ENCODE measurements around the gene CCR5AS.

DNA sequence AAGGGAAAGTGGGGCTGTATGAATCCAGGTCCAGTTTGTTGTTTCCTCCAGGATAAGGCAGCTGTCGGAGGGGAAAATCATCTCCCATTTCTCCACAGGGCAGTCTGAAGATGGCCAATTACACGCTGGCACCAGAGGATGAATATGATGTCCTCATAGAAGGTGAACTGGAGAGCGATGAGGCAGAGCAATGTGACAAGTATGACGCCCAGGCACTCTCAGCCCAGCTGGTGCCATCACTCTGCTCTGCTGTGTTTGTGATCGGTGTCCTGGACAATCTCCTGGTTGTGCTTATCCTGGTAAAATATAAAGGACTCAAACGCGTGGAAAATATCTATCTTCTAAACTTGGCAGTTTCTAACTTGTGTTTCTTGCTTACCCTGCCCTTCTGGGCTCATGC is 1.1 kb upstream of the CCR5AS start:
- TF ChIP-seq, protein P1, sequence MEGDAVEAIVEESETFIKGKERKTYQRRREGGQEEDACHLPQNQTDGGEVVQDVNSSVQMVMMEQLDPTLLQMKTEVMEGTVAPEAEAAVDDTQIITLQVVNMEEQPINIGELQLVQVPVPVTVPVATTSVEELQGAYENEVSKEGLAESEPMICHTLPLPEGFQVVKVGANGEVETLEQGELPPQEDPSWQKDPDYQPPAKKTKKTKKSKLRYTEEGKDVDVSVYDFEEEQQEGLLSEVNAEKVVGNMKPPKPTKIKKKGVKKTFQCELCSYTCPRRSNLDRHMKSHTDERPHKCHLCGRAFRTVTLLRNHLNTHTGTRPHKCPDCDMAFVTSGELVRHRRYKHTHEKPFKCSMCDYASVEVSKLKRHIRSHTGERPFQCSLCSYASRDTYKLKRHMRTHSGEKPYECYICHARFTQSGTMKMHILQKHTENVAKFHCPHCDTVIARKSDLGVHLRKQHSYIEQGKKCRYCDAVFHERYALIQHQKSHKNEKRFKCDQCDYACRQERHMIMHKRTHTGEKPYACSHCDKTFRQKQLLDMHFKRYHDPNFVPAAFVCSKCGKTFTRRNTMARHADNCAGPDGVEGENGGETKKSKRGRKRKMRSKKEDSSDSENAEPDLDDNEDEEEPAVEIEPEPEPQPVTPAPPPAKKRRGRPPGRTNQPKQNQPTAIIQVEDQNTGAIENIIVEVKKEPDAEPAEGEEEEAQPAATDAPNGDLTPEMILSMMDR (IDR thresholded peaks at IDR 0.05): no peak
- TF ChIP-seq EP300 (IDR thresholded peaks at IDR 0.05) (no peak), POLR2AphosphoS5 (IDR thresholded peaks at IDR 0.05) (no peak)

All from esophagus muscularis mucosa (tissue), 4 donors.